Activated naive CD4-positive, alpha-beta T cell treated with anti-CD3 and anti-CD28 coated beads, Interleukin-2, amount 10 ng/mL, durations not matched to agents 7 days and 5 days (primary cell): ENCODE measurements around the gene RNF149.
A peak's percentile ranks its signal among the peaks of the same experiment; 100 is the strongest.
"Not testable (repeated sequence)": the region's sequence is repeated elsewhere in the genome, so short reads cannot be mapped to it uniquely, and the experiment has no call there.

Experiments
- CTCF ChIA-PET: fragments of 350-600 bp; sonication (Branson Sonifier 250); formaldehyde crosslinking; loops from one replicate; lab custom pipeline; 2021; ENCODE audit warnings: antibody characterized with exemption; lab: Charles Lee
- DNase-seq: peaks from one replicate; pipeline ENCODE4 v3.0.0-alpha.2; 2020
- H3K27ac Mint-ChIP-seq: one replicate; pipeline ENCODE4 v1.8.0; 2021; ENCODE audit warnings: mild to moderate bottlenecking, moderate library complexity, mixed read lengths
- H3K27me3 Mint-ChIP-seq: one replicate; pipeline ENCODE4 v1.8.0; 2021; ENCODE audit warnings: mild to moderate bottlenecking, mixed read lengths
- H3K36me3 Mint-ChIP-seq: one replicate; pipeline ENCODE4 v1.8.0; 2021; ENCODE audit warnings: mixed read lengths
- H3K4me1 Mint-ChIP-seq: one replicate; pipeline ENCODE4 v1.8.0; 2021; ENCODE audit warnings: mixed read lengths
- H3K4me3 Mint-ChIP-seq: one replicate; pipeline ENCODE4 v1.8.0; 2021; ENCODE audit warnings: mild to moderate bottlenecking, moderate library complexity, mixed read lengths
- H3K9me3 Mint-ChIP-seq: one replicate; pipeline ENCODE4 v1.8.0; 2021; ENCODE audit warnings: mixed read lengths

Gene RNF149

GRCh38 chr2:101308432-101309210 lies at the start of gene RNF149:
TSS of gene RNF149 (minus strand) at chr2:101308701. CDS start at chr2:101308588, 113 bp downstream.
- CTCF ChIA-PET = interaction anchor here (0.7 to 1.7 kb wide), 5 partner anchors 16 to 37 kb away, joined by 3 to 6 read pairs (median 3); no protein-coding TSS in a partner anchor
- Mint-ChIP-seq H3K4me3 (peak within 1 kb of the TSS; percentile 100), H3K4me1 (peaks cover 77% of the 10 kb centered on the region), H3K27ac (peak within 1 kb of the TSS; percentile 98), H3K27me3 (no peaks in the 10 kb centered on the region), H3K9me3 (no peaks in the 10 kb centered on the region), H3K36me3 (peaks cover 37% of the 10 kb centered on the region)
- peak; percentile 93 for DNase-seq

- Mint-ChIP-seq H3K4me1 (peaks cover 36% of the 10 kb centered on the region), H3K27ac (no peak overlapping the region), H3K36me3 (no peaks in the 10 kb centered on the region), H3K9me3 (no peaks in the 10 kb centered on the region), H3K27me3 (peaks cover 12% of the 10 kb centered on the region), H3K4me3 (no peak overlapping the region)
- CTCF ChIA-PET = interaction anchor here (0.9 to 2.3 kb wide), 2 partner anchors 15 to 50 kb away, joined by 3 to 13 read pairs; no protein-coding TSS in a partner anchor
- no peak for DNase-seq
Observed at GRCh38 chr2:101357376-101357775, 48.9 kb upstream of the RNF149 start.

GRCh38 chr2:101356521-101356920 lies 48.0 kb upstream of the RNF149 start:
- H3K4me1 Mint-ChIP-seq = peaks cover 28% of the 10 kb centered on the region
- CTCF ChIA-PET = no interaction called here
- peaks cover 15% of the 10 kb centered on the region for H3K27me3 Mint-ChIP-seq
- DNase-seq = no peak
- H3K4me3 Mint-ChIP-seq = no peak overlapping the region
- no peaks in the 10 kb centered on the region for H3K36me3 Mint-ChIP-seq
- no peak overlapping the region for H3K27ac Mint-ChIP-seq
- H3K9me3 Mint-ChIP-seq = no peaks in the 10 kb centered on the region

GRCh38 chr2:101356055-101356454 lies 47.6 kb upstream of the RNF149 start:
- no peaks in the 10 kb centered on the region for H3K36me3 Mint-ChIP-seq
- H3K27me3 Mint-ChIP-seq = peaks cover 20% of the 10 kb centered on the region
- no peaks in the 10 kb centered on the region for H3K9me3 Mint-ChIP-seq
- CTCF ChIA-PET = no interaction called here
- no peak overlapping the region for H3K27ac Mint-ChIP-seq
- peaks cover 23% of the 10 kb centered on the region for H3K4me1 Mint-ChIP-seq
- no peak overlapping the region for H3K4me3 Mint-ChIP-seq
- no peak for DNase-seq

- CTCF ChIA-PET = no interaction called here
- Mint-ChIP-seq H3K4me3 (no peak overlapping the region), H3K9me3 (no peaks in the 10 kb centered on the region), H3K4me1 (peaks cover 21% of the 10 kb centered on the region), H3K27ac (no peak overlapping the region), H3K27me3 (peaks cover 21% of the 10 kb centered on the region), H3K36me3 (no peaks in the 10 kb centered on the region)
- no peak for DNase-seq
Observed at GRCh38 chr2:101355401-101356054, 47.0 kb upstream of the RNF149 start.

GRCh38 chr2:101354420-101355311 lies 46.2 kb upstream of the RNF149 start:
- CTCF ChIA-PET = interaction anchor here (7.0 kb wide), 1 partner anchor 13 kb away, joined by 39 read pairs; no protein-coding TSS in a partner anchor
- no peak overlapping the region for H3K27ac Mint-ChIP-seq
- no peak overlapping the region for H3K4me3 Mint-ChIP-seq
- peaks cover 20% of the 10 kb centered on the region for H3K4me1 Mint-ChIP-seq
- no peak for DNase-seq
- no peaks in the 10 kb centered on the region for H3K36me3 Mint-ChIP-seq
- peaks cover 24% of the 10 kb centered on the region for H3K27me3 Mint-ChIP-seq
- H3K9me3 Mint-ChIP-seq = no peaks in the 10 kb centered on the region

- not testable (repeated sequence) for H3K9me3 Mint-ChIP-seq, H3K4me3 Mint-ChIP-seq, H3K27ac Mint-ChIP-seq, H3K36me3 Mint-ChIP-seq, DNase-seq
- peaks cover 24% of the 10 kb centered on the region for H3K27me3 Mint-ChIP-seq
- peaks cover 16% of the 10 kb centered on the region for H3K4me1 Mint-ChIP-seq
- CTCF ChIA-PET = interaction anchor here (0.9 to 7.0 kb wide), 2 partner anchors 11 to 22 kb away, joined by 4 to 39 read pairs; no protein-coding TSS in a partner anchor
Observed at GRCh38 chr2:101352631-101353030, 44.1 kb upstream of the RNF149 start.

- peaks cover 16% of the 10 kb centered on the region for H3K4me1 Mint-ChIP-seq
- H3K27me3 Mint-ChIP-seq = peaks cover 24% of the 10 kb centered on the region
- DNase-seq = no peak
- H3K4me3 Mint-ChIP-seq = no peak overlapping the region
- no peaks in the 10 kb centered on the region for H3K36me3 Mint-ChIP-seq
- no peaks in the 10 kb centered on the region for H3K9me3 Mint-ChIP-seq
- H3K27ac Mint-ChIP-seq = no peak overlapping the region
- CTCF ChIA-PET = interaction anchor here (1.3 to 7.0 kb wide), 4 partner anchors 8 to 65 kb away, joined by 3 to 39 read pairs (median 10); no protein-coding TSS in a partner anchor
Observed at GRCh38 chr2:101351207-101351606, 42.7 kb upstream of the RNF149 start.

GRCh38 chr2:101349893-101350662 lies 41.6 kb upstream of the RNF149 start:
- Mint-ChIP-seq H3K27ac (no peak overlapping the region), H3K9me3 (no peaks in the 10 kb centered on the region), H3K27me3 (peaks cover 24% of the 10 kb centered on the region), H3K4me1 (peaks cover 14% of the 10 kb centered on the region), H3K36me3 (no peaks in the 10 kb centered on the region), H3K4me3 (no peak overlapping the region)
- CTCF ChIA-PET = interaction anchor here (0.9 to 7.0 kb wide), 7 partner anchors 9 to 69 kb away, joined by 3 to 39 read pairs (median 5); partner anchors contain the start of gene CREG2
- DNase-seq = peak; percentile 52

- Mint-ChIP-seq H3K27me3 (peaks cover 23% of the 10 kb centered on the region), H3K9me3 (no peaks in the 10 kb centered on the region), H3K4me1 (peaks cover 14% of the 10 kb centered on the region), H3K36me3 (no peaks in the 10 kb centered on the region), H3K4me3 (no peak overlapping the region), H3K27ac (no peak overlapping the region)
- CTCF ChIA-PET = interaction anchor here (1.4 to 7.0 kb wide), 4 partner anchors 8 to 39 kb away, joined by 5 to 39 read pairs (median 16); partner anchors contain the start of gene CREG2
- DNase-seq = no peak
Observed at GRCh38 chr2:101348883-101349282, 40.4 kb upstream of the RNF149 start.

GRCh38 chr2:101346909-101347308 lies 38.4 kb upstream of the RNF149 start:
- peaks cover 26% of the 10 kb centered on the region for H3K4me1 Mint-ChIP-seq
- no peak overlapping the region for H3K27ac Mint-ChIP-seq
- DNase-seq = no peak
- no peaks in the 10 kb centered on the region for H3K36me3 Mint-ChIP-seq
- CTCF ChIA-PET = interaction anchor here (0.7 to 1.1 kb wide), 2 partner anchors 15 to 42 kb away, joined by 3 read pairs; no protein-coding TSS in a partner anchor
- no peak overlapping the region for H3K4me3 Mint-ChIP-seq
- no peaks in the 10 kb centered on the region for H3K9me3 Mint-ChIP-seq
- peaks cover 17% of the 10 kb centered on the region for H3K27me3 Mint-ChIP-seq

GRCh38 chr2:101344137-101344536 lies 35.6 kb upstream of the RNF149 start:
- Mint-ChIP-seq H3K4me1 (peaks cover 42% of the 10 kb centered on the region), H3K27me3 (peaks cover 8% of the 10 kb centered on the region), H3K4me3 (no peak overlapping the region), H3K36me3 (no peaks in the 10 kb centered on the region), H3K9me3 (peaks cover 2% of the 10 kb centered on the region), H3K27ac (no peak overlapping the region)
- DNase-seq = no peak
- CTCF ChIA-PET = interaction anchor here (3.0 kb wide), 1 partner anchor 43 kb away, joined by 30 read pairs; the partner anchor contains the start of gene CREG2

GRCh38 chr2:101342625-101343008 lies 34.1 kb upstream of the RNF149 start:
- H3K27ac Mint-ChIP-seq = no peak overlapping the region
- no peak overlapping the region for H3K4me3 Mint-ChIP-seq
- H3K27me3 Mint-ChIP-seq = peaks cover 8% of the 10 kb centered on the region

More at GRCh38 chr2:101342625-101343008, 34.1 kb upstream of the RNF149 start:
- peaks cover 51% of the 10 kb centered on the region for H3K4me1 Mint-ChIP-seq
- no peak for DNase-seq
- CTCF ChIA-PET = interaction anchor here (0.7 to 4.1 kb wide), 32 partner anchors 9 to 664 kb away, joined by 3 to 39 read pairs (median 4); partner anchors contain the start of genes CREG2, RFX8 and RNF149
- peaks cover 2% of the 10 kb centered on the region for H3K9me3 Mint-ChIP-seq
- peaks cover 5% of the 10 kb centered on the region for H3K36me3 Mint-ChIP-seq
